Large intestine (tissue), 3 donors: ENCODE results near the gene ATG16L1. TPM values are rescaled to one million over a fixed set of nuclear protein-coding genes. Genes with fewer than 3 reads are reported as not detected.

Source experiments
- DNase-seq, 2 donors: peaks; one replicate each; pipeline versions ENCODE4 v3.0.0 to v3.0.0-alpha.2; 2013
- H3K27ac ChIP-seq: one replicate; pipeline ENCODE4 v1.5.1; 2013; ENCODE audit warnings: low read length
- H3K27me3 ChIP-seq: 2 replicates; pipeline ENCODE4 v1.6.1; 2013; ENCODE audit warnings: low read length; ENCODE audit not compliant: control insufficient read depth, insufficient read depth
- H3K36me3 ChIP-seq: 2 replicates; pipeline ENCODE4 v1.6.1; 2013; ENCODE audit warnings: low read length; ENCODE audit not compliant: control insufficient read depth, insufficient read depth
- H3K4me1 ChIP-seq: one replicate; pipeline ENCODE4 v1.6.1; 2013; ENCODE audit warnings: low read length; ENCODE audit not compliant: control insufficient read depth, insufficient read depth
- H3K4me3 ChIP-seq: one replicate; pipeline ENCODE4 v1.5.1; 2013; ENCODE audit warnings: low read length
- H3K9me3 ChIP-seq: one replicate; pipeline ENCODE4 v1.6.1; 2013; ENCODE audit warnings: mild to moderate bottlenecking, low read depth, low read length, moderate library complexity; ENCODE audit not compliant: control insufficient read depth
- WGBS: methylation state at CpG from one replicate; pipeline ENCODE4 v1.1.5; 2013; ENCODE audit warnings: low lambda C conversion rate; ENCODE audit not compliant: insufficient coverage; 5-methylcytosine and 5-hydroxymethylcytosine counted together
- polyA plus RNA-seq: library from polyadenylated mRNA; unstranded; fragments of 120-200 nt; gene quantifications from one replicate; pipeline ENCODE4 v1.2.1, GENCODE V29; 2013

The ATG16L1 gene
- polyA plus RNA-seq, 1 donor = 22.7 TPM

DNA sequence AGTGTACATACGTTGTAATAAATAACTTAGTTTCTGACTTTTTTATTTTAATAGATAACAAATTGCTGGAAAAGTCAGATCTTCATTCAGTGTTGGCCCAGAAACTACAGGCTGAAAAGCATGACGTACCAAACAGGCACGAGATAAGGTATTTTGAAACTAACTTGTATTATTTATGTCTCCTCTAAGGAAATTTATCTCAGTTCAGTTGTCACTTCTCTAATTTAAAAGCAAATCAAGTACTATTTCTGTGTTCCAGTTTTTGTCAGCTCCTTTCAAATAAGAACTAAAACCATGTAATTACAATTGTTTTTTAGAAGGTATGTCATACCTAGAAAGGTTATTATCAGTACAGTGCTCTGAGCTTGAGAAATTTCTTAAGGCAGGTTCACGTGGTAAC lies 4.6 kb downstream of the ATG16L1 start:
- Histone ChIP-seq H3K36me3 (peaks cover 41% of the 10 kb centered on the region), H3K4me3 (no peak overlapping the region), H3K9me3 (no peaks in the 10 kb centered on the region), H3K27ac (no peak overlapping the region), H3K4me1 (peaks cover 6% of the 10 kb centered on the region), H3K27me3 (no peaks in the 10 kb centered on the region)
- 100% methylated on average over 1 of the region's 4 CpGs for WGBS
- DNase-seq = no peak

DNA sequence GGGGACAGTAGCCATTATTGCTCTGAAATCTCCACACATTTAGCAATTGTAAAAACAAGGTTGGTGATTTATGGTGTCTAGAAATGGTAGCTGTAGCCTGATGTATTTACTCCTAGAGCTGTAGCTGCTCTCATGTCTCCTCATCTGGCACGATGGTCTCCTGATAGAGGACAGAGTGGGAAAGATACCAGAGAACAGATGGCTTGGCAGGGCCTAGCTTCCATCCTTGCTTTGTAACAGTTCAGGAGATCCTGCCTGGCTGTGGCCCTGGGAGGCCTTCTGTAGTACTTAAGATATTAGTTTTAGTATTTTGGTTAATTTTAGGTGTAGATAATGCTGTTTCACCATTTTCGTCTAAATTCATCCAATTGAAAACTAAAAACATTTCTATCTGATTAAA lies 6.7 kb downstream of the ATG16L1 start:
- WGBS = 100% methylated on average over 1 of the region's 2 CpGs
- Histone ChIP-seq H3K36me3 (peaks cover 61% of the 10 kb centered on the region), H3K4me1 (peaks cover 6% of the 10 kb centered on the region), H3K4me3 (no peak overlapping the region), H3K27me3 (no peaks in the 10 kb centered on the region), H3K9me3 (no peaks in the 10 kb centered on the region), H3K27ac (no peak overlapping the region)
- no peak for DNase-seq

DNA sequence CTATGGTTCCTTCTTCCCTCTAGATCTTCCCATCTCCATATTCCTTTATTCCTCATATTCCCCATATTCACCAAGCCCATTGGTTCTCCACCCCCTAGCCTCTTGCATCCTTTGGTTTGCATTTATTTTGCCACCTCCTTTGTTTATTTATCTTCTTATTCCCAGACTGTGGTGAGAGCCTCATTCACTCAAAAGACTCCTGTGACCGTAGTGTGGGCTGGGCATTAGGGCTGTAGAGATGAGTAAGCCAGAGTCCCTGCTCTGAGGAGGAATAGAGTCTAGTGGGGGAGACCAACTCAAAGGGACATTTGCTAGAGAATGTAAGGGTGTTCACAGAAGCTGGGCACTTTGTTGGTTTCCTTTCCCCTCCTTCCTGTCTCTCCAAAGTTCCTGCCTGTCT lies 8.3 kb downstream of the ATG16L1 start:
- no CpG with 5 or more reads among the region's 1 CpG for WGBS
- Histone ChIP-seq H3K4me3 (no peak overlapping the region), H3K4me1 (no peaks in the 10 kb centered on the region), H3K27me3 (no peaks in the 10 kb centered on the region), H3K36me3 (peaks cover 70% of the 10 kb centered on the region), H3K27ac (no peak overlapping the region), H3K9me3 (no peaks in the 10 kb centered on the region)
- DNase-seq = no peak

DNA sequence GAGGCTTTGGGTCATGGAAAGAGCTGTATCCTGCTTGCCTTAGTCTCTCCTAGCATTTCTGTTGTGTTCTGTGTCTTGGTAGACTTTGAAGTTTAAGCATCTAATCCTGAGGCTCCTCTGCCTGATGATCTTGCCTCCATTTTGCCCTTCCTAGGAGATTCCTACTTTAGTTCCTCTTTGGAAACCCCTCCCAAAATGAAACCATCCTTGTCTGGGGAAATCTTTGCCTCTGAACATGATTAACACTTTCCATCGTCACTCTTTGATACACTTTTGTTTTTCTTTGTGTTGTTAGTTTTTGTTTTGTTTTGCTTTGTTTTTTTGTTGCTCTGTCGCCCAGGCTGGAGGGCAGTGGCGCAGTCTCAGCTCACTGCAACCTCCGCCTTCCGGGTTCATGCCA lies 9.2 kb downstream of the ATG16L1 start:
- WGBS = 86% methylated on average over 1 of the region's 5 CpGs
- Histone ChIP-seq H3K9me3 (no peaks in the 10 kb centered on the region), H3K27ac (no peak overlapping the region), H3K36me3 (peaks cover 76% of the 10 kb centered on the region), H3K4me3 (no peak overlapping the region), H3K27me3 (no peaks in the 10 kb centered on the region), H3K4me1 (no peaks in the 10 kb centered on the region)
- no peak for DNase-seq

DNA sequence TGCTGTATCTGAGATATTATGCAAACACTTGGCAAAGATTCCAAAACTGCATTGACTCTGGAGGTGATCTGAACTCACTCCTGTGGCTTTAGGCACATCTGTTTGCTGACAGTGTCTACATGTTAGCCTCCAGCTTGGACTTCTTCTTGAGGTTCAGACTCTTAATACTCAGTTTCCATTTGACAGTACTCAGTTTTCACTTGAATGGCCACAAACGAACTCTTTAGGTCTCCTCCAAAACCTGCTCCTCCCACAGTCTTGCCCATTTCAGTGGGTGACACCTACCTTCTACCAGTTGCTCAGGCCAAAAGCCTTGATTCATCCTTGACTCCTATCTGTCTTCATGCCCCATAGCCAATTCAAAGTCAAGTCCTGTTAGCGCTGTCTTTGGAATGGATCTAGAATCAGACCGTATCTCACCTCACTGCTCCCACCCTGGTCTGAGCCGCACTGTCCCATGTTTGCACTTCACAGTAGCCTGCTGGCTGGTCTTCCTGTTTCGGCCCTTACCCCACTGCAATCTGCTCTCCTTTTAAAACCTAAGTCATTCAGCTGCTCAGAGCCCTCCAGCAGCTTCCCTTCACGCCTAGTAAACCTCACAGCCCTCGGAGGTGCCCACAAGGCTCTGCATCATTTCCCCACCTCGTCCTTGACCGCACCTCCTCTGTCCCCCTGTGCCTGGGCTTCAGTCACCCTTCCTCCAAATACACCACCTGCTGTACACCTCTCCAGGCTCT lies 10.5 kb downstream of the ATG16L1 start:
- H3K27ac ChIP-seq = no peak overlapping the region
- H3K4me1 ChIP-seq = no peaks in the 10 kb centered on the region
- no peaks in the 10 kb centered on the region for H3K9me3 ChIP-seq
- DNase-seq = no peak
- peaks cover 85% of the 10 kb centered on the region for H3K36me3 ChIP-seq
- H3K4me3 ChIP-seq = no peak overlapping the region
- WGBS = no CpG with 5 or more reads among the region's 9 CpGs
- no peaks in the 10 kb centered on the region for H3K27me3 ChIP-seq

DNA sequence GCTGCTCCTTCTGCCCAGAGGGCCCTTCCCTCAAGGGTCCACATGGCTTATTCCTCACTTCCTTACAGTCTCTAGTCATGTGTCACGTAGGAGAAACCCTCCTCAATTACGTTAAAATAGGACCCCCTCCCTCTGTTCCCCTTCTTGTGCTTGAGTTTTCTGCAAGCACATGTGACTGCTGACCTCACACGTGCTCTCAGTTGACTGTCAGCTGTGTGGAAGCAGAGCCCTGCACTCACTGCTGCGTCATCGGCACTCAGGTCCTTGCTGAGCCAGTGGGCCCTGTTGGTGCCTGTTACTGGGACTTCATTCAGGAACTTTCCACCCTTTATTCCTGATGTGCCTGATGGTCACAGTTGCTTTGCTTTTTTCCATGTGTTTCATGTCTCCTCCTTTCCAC lies 11.1 kb downstream of the ATG16L1 start:
- H3K4me3 ChIP-seq = no peak overlapping the region
- WGBS = no CpG with 5 or more reads among the region's 5 CpGs
- no peak for DNase-seq
- no peak overlapping the region for H3K27ac ChIP-seq
- H3K4me1 ChIP-seq = no peaks in the 10 kb centered on the region
- H3K9me3 ChIP-seq = no peaks in the 10 kb centered on the region
- H3K27me3 ChIP-seq = no peaks in the 10 kb centered on the region
- peaks cover 85% of the 10 kb centered on the region for H3K36me3 ChIP-seq

DNA sequence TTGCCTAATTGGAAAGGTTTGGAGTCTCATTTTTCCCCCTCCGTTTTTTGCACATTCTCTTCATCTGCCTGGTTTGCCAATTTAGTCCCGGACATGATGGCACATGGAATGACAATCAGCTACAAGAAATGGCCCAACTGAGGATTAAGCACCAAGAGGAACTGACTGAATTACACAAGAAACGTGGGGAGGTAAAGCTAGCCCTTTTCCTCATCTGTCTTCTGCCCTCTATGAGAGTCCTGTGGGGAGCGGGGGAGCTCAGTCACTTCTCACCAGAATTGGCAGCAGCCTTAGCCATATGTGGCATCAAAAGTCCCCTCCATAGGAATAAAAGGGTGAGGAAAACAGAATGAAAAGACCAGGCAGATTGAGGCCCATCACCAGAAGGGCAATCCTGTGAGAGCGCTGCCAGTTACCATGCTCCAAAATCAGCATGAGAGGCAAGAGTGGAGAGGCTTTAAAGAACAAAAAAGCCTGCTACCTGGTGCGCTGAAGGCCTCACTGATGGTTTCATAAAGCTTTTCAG lies 11.6 kb downstream of the ATG16L1 start:
- 100% methylated on average over 1 of the region's 6 CpGs for WGBS
- DNase-seq = no peak
- no peaks in the 10 kb centered on the region for H3K9me3 ChIP-seq

DNA sequence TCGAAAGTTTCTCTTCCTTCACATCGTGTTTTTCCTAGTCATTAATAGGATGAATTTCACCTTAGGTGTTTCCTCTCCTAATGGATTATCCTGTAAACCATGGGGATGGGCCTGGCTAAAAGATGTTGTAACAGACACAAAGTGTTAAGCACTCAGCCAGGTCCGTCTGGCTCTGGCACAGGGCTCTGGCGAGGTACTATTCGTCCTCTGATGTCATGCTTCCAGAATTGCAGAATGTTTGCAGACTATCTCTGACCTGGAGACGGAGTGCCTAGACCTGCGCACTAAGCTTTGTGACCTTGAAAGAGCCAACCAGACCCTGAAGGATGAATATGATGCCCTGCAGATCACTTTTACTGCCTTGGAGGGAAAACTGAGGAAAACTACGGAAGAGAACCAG lies 13.2 kb downstream of the ATG16L1 start:
- Histone ChIP-seq H3K27me3 (no peaks in the 10 kb centered on the region), H3K27ac (no peak overlapping the region), H3K9me3 (no peaks in the 10 kb centered on the region), H3K4me3 (no peak overlapping the region), H3K36me3 (peaks cover 81% of the 10 kb centered on the region), H3K4me1 (no peaks in the 10 kb centered on the region)
- no peak for DNase-seq
- 100% methylated on average over 1 of the region's 8 CpGs for WGBS

More for the DNA sequence above, 11.6 kb downstream of the ATG16L1 start:
- Histone ChIP-seq H3K36me3 (peaks cover 88% of the 10 kb centered on the region), H3K27me3 (no peaks in the 10 kb centered on the region), H3K4me3 (no peak overlapping the region), H3K27ac (no peak overlapping the region), H3K4me1 (no peaks in the 10 kb centered on the region)

DNA sequence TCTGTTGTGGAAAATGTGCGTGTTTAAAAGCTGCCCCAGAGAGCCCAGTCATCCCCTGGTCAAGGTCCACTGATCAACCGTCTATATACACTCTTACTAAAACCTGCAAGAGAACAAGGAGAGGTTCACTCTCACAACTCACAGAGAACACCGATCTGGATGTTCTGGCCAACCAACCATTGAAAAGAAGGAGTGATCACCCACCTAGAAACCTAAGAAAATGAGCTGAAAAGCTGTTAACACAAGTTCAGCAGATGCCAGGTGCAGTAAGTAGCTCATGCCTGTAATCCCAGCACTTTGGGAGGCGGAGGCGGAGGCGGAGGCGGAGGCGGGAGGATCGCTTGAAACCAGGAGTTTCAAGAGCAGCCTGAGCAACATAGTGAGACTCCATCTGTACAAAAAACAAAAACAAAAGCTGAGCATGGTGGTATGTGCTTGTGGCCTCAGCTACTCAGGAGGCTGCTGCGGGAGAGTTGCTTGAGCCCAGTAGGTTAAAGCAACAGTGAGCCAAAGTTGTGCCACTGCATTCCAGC lies 14.5 kb downstream of the ATG16L1 start:
- peaks cover 80% of the 10 kb centered on the region for H3K36me3 ChIP-seq
- no peak for DNase-seq

DNA sequence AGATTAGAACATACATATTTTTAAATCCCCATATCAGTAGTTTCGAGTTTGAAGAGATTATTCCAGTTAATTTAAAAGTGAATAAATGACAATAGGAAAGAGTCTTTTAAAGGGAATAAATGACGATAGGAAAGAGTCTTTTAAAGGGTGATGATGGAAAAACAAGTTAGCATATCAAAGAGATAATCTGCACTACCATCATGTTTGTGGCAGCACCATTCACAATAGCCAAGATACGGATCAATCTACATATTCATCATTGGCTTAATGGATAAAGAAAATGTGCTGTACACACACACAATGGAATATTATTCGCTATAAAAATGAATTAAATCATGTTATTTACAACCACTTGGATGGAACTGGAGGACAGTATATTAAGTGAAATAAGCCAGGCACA lies 15.0 kb downstream of the ATG16L1 start:
- Histone ChIP-seq H3K9me3 (no peaks in the 10 kb centered on the region), H3K27ac (no peak overlapping the region), H3K36me3 (peaks cover 77% of the 10 kb centered on the region), H3K27me3 (no peaks in the 10 kb centered on the region), H3K4me1 (no peaks in the 10 kb centered on the region), H3K4me3 (no peak overlapping the region)
- WGBS = 96% methylated on average over 4 of the region's 4 CpGs
- no peak for DNase-seq

More for the DNA sequence above, 14.5 kb downstream of the ATG16L1 start:
- H3K9me3 ChIP-seq = no peaks in the 10 kb centered on the region
- H3K27me3 ChIP-seq = no peaks in the 10 kb centered on the region
- H3K27ac ChIP-seq = no peak overlapping the region
- no peaks in the 10 kb centered on the region for H3K4me1 ChIP-seq
- no CpG with 5 or more reads among the region's 10 CpGs for WGBS
- no peak overlapping the region for H3K4me3 ChIP-seq
